Measurements from ENCODE around the gene GPC5. TPM values are rescaled to one million over a fixed set of nuclear protein-coding genes. Genes with fewer than 3 reads are reported as not detected.

GPC5 gene
- total and polyA plus RNA-seq, 2 of the 8 experiments (the other 6 are each of a cell fraction or from before 2014, with no cell fraction given), result 0.20 to 0.39 TPM

DNA sequence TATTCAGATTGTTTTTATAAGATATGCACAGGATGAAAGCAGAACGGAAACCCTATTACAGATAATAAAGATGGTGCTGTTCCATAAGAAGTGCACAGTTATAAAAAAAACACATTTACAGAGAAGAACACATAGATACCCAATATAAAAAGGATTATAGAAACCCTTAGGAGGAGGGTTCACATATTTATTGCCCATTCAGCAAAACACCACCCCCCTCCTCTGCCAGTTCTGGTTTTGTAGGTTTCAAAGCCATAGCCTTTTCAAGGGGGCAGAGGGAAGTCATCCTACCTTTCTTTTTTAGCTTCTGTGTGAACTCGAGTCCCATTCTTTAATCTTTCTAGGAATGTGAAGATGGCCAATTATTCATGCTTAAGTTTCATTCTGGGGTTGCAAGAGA, 511.2 kb downstream of the GPC5 start (continued):
- TF ChIP-seq, protein P1, sequence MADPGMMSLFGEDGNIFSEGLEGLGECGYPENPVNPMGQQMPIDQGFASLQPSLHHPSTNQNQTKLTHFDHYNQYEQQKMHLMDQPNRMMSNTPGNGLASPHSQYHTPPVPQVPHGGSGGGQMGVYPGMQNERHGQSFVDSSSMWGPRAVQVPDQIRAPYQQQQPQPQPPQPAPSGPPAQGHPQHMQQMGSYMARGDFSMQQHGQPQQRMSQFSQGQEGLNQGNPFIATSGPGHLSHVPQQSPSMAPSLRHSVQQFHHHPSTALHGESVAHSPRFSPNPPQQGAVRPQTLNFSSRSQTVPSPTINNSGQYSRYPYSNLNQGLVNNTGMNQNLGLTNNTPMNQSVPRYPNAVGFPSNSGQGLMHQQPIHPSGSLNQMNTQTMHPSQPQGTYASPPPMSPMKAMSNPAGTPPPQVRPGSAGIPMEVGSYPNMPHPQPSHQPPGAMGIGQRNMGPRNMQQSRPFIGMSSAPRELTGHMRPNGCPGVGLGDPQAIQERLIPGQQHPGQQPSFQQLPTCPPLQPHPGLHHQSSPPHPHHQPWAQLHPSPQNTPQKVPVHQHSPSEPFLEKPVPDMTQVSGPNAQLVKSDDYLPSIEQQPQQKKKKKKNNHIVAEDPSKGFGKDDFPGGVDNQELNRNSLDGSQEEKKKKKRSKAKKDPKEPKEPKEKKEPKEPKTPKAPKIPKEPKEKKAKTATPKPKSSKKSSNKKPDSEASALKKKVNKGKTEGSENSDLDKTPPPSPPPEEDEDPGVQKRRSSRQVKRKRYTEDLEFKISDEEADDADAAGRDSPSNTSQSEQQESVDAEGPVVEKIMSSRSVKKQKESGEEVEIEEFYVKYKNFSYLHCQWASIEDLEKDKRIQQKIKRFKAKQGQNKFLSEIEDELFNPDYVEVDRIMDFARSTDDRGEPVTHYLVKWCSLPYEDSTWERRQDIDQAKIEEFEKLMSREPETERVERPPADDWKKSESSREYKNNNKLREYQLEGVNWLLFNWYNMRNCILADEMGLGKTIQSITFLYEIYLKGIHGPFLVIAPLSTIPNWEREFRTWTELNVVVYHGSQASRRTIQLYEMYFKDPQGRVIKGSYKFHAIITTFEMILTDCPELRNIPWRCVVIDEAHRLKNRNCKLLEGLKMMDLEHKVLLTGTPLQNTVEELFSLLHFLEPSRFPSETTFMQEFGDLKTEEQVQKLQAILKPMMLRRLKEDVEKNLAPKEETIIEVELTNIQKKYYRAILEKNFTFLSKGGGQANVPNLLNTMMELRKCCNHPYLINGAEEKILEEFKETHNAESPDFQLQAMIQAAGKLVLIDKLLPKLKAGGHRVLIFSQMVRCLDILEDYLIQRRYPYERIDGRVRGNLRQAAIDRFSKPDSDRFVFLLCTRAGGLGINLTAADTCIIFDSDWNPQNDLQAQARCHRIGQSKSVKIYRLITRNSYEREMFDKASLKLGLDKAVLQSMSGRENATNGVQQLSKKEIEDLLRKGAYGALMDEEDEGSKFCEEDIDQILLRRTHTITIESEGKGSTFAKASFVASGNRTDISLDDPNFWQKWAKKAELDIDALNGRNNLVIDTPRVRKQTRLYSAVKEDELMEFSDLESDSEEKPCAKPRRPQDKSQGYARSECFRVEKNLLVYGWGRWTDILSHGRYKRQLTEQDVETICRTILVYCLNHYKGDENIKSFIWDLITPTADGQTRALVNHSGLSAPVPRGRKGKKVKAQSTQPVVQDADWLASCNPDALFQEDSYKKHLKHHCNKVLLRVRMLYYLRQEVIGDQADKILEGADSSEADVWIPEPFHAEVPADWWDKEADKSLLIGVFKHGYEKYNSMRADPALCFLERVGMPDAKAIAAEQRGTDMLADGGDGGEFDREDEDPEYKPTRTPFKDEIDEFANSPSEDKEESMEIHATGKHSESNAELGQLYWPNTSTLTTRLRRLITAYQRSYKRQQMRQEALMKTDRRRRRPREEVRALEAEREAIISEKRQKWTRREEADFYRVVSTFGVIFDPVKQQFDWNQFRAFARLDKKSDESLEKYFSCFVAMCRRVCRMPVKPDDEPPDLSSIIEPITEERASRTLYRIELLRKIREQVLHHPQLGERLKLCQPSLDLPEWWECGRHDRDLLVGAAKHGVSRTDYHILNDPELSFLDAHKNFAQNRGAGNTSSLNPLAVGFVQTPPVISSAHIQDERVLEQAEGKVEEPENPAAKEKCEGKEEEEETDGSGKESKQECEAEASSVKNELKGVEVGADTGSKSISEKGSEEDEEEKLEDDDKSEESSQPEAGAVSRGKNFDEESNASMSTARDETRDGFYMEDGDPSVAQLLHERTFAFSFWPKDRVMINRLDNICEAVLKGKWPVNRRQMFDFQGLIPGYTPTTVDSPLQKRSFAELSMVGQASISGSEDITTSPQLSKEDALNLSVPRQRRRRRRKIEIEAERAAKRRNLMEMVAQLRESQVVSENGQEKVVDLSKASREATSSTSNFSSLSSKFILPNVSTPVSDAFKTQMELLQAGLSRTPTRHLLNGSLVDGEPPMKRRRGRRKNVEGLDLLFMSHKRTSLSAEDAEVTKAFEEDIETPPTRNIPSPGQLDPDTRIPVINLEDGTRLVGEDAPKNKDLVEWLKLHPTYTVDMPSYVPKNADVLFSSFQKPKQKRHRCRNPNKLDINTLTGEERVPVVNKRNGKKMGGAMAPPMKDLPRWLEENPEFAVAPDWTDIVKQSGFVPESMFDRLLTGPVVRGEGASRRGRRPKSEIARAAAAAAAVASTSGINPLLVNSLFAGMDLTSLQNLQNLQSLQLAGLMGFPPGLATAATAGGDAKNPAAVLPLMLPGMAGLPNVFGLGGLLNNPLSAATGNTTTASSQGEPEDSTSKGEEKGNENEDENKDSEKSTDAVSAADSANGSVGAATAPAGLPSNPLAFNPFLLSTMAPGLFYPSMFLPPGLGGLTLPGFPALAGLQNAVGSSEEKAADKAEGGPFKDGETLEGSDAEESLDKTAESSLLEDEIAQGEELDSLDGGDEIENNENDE (IDR thresholded peaks at IDR 0.05; ENCODE audit: insufficient replicate concordance, low read length), result no peak
- no peak for TF ChIP-seq SP4 (IDR thresholded peaks at IDR 0.05; ENCODE audit: low read length)
- TF ChIP-seq GTF2F1 (IDR thresholded peaks at IDR 0.05; ENCODE audit: borderline replicate concordance, low read depth, low read length), result no peak
- no peak for TF ChIP-seq CREB1 (IDR thresholded peaks at IDR 0.05)
- no peak for TF ChIP-seq SP2 (IDR thresholded peaks at IDR 0.05; ENCODE audit: low read length)
- no peak for TF ChIP-seq RFX5 (IDR thresholded peaks at IDR 0.05; ENCODE audit: borderline replicate concordance, low read depth, low read length)
- no peak for TF ChIP-seq SIX5 (IDR thresholded peaks at IDR 0.05; ENCODE audit: low read depth, low read length)
- TF ChIP-seq SIRT6 (IDR thresholded peaks at IDR 0.05; ENCODE audit: low read length), result no peak
- TF ChIP-seq CEBPB (IDR thresholded peaks at IDR 0.05; ENCODE audit: low read depth, low read length), result no peak
- no peak for TF ChIP-seq KDM1A (IDR thresholded peaks at IDR 0.05; ENCODE audit: borderline replicate concordance, low read length)
- no peak for TF ChIP-seq RNF2 (IDR thresholded peaks at IDR 0.05; ENCODE audit: borderline replicate concordance, low read depth, low read length, missing control alignments, poor library complexity, severe bottlenecking)
- no peak; the same call in 1 of the 2 replicates for TF ChIP-seq MAFK (IDR thresholded peaks at IDR 0.05; ENCODE audit: low read depth, low read length)

Data from H1 (cell line).